GM21381 (cell line): ENCODE data around the gene TRIM67.
"Not testable (repeated sequence)": the region's sequence is repeated elsewhere in the genome, so short reads cannot be mapped to it uniquely, and the experiment has no call there.

Experiments
- ATAC-seq: cut with Tn5 transposase; IDR thresholded peaks from one replicate; pipeline ENCODE4 v1.9.1; 2021; ENCODE audit warnings: mild to moderate bottlenecking, moderate library complexity; ENCODE audit not compliant: unreplicated experiment

The TRIM67 gene

DNA sequence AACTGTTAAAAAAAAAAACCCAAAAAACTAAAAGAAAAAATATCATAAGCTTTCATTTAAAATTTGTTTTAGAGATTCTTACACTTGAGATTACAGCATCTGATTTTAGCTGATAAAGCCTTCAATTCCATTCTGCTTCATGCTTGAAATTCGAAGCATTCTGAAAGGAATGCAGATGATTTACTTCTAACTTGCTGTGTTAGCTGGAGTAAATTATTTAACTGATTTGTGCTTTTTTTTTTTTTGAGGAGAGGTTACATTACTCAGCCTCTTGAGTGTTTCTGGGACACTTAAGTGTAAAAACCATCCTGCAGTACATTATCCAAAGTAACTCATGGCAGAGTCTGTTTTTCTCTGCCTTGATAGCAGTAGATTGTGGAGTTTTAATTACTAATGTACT lies 4.5 kb upstream of the TRIM67 start:
- no peak for ATAC-seq

DNA sequence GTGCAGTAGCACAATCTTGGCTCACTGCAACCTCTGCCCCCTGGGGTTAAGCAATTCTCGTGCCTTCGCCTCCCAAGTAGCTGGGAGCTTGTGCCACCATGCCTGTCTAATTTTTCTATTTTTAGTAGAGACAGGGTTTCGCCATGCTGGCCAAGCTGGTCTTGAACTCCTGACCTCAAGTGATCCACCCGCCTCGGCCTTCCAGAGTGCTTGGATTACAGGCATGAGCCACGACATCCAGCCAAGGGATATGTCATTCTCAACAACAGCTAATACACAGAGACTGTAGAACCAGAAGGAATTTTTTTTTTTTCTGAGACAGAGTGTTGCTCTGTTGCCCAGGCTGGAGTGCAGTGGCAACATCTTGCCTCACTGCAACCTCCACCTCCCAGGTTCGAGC lies 3.7 kb upstream of the TRIM67 start:
- ATAC-seq: not testable (repeated sequence)

DNA sequence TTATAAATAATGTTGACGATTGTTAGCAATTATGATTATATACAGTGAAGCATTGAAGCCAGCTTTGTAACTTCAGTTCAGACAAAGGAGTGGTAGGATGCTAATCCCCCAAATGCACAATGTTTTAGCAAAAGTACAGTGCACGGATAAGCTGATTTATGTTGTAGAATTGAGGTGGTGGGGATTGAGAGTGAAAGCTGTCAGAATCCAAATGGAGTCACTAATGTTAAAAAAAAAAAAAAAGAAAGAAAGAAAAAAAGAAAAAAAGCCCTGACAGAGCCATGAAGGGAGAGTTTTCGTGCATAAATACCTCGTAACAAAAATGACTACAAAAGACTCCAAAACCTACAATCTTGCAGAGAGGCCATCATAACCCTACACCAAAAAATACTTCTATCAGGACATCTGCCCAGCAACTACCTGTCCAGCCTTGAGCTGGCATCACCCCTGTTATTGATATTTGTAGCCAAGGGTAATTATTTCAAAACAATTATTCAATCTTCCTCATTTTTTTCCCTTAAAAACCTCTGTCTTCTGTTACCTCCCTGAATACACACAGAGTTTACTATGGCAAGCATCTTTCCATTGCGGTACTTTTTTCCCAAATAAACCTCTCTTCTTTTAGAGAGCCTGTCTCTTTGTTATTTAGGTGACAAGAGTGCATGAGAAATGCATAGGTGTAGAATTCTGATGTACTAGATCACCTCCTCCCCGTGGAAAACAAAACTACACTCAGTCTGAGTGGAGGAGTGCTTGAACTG lies 2.5 kb upstream of the TRIM67 start:
- no peak for ATAC-seq

DNA sequence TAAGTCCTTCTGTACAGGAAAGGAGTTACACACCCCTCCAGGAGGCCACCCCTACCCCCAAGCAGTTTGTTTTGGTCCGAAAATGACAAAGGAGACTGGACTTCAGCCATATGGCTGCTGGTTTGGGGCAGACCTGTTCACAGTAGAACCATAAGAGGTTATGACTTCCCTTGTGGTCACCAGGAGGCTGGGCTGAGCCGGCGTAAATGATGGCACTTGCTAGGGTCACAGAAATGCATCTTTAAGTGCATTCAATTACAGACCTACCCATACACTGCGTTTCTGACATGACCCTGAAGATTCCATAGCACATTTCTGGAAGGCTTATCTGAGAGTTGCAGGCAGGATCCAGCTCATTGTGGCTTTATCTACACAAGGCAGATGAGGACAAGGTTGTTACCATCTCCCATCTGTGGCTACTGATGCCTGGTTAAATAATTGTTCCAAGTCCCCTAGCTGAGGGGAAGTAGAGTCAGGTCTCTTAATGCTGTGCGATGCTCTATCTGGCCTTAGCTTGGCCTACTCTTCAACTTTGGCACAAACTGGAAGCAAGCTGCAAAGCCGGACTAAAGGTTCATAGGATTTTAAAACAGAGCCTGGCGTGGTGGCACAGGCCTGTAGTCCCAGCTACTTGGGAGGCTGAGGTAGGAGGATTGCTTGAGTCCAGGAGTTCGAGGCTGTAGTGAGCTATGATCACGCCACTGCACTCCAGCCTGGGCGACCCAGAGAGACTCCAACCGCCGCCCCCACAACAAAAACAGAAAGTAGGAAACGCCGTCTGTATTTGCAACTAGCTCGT lies 1.7 kb upstream of the TRIM67 start:
- ATAC-seq: no peak

DNA sequence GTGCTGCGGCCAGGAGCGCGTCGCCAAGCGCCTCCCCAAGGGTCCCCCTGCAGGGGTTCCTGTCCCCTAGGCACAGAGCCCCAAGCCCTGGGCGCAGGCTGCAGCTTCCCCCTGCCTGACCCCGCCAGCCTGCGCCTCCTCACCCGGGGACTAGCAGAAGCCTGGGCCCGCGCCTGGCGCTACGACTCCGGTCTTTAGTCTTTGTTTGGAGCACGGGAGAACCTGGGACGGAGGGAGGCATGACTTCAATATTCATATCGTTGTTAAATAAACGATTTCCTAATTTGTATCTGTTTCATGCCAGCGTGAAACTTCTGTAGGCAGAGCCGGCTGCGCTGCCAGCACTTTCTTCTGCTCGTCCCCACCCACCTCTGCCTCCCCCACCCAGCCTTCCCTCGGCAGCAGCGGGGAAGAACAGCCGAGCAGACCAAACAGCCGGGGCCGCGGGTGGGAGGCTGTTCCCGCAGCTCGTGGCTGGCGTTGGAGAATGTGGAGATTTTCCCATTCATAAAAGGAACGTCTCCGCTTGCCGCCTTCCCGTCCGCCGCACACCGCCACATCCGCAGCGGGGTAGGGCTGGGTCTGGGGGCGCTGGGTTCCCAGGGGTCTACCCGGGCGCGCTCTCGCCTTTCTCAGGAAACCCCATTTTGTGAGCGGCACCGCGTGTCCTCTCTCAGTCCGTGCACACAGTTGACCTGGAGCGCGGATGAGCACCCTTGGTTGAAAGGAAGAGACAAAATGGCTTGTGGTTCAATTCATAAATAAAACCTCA lies 777 bp upstream of the TRIM67 start:
- ATAC-seq: no peak

DNA sequence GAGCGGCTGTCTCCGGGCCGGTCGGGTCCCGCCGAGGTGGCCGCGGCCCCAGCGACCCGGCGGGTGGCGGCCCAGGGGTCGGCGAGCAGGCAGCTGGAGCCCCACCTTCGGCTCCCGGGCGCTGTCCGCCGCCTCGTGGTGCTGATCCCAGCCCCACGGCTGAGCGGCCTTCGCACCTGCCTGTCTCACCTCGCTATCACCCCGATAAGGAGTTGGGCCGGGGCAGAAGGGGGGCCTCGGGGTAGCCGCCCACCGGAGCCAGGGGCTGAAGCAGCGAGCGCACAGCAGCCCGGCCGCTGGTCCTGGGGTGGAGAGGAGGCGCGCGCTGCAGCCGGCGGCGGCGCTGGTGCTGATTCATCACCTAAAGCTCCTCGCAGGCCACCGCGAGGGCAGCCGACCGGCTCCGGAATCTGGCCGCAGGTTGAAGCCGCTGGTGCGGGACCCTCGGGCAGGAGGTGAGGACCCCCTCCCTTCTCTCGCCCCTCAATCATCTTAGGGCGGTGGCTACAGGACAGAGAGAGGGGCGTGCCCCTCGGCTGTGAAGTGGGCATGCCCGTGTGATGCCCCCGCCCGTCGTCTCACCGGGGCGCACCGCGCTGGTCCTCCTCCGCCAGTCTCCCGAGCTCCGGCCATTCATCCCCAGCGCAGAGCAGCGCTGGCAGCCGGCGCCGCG lies 575 bp downstream of the TRIM67 start:
- no peak for ATAC-seq

DNA sequence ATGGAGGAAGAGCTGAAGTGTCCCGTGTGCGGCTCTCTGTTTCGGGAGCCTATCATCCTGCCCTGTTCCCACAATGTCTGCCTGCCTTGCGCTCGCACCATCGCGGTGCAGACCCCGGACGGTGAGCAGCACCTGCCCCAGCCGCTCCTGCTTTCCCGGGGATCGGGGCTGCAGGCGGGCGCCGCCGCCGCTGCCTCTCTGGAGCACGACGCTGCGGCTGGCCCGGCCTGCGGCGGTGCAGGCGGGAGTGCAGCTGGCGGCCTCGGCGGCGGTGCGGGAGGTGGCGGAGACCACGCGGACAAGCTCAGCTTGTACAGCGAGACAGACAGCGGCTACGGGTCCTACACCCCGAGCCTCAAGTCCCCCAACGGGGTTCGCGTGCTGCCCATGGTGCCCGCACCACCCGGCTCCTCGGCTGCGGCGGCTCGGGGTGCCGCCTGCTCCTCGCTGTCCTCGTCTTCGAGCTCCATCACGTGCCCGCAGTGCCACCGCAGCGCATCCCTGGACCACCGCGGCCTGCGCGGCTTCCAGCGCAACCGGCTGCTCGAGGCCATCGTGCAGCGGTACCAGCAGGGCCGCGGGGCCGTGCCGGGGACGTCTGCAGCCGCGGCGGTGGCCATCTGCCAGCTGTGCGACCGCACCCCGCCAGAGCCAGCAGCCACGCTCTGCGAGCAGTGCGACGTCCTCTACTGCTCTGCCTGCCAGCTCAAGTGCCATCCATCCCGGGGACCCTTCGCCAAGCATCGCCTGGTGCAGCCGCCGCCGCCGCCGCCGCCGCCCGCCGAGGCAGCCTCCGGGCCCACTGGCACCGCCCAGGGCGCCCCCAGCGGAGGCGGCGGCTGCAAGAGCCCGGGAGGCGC lies 1.3 kb downstream of the TRIM67 start:
- ATAC-seq: no peak

DNA sequence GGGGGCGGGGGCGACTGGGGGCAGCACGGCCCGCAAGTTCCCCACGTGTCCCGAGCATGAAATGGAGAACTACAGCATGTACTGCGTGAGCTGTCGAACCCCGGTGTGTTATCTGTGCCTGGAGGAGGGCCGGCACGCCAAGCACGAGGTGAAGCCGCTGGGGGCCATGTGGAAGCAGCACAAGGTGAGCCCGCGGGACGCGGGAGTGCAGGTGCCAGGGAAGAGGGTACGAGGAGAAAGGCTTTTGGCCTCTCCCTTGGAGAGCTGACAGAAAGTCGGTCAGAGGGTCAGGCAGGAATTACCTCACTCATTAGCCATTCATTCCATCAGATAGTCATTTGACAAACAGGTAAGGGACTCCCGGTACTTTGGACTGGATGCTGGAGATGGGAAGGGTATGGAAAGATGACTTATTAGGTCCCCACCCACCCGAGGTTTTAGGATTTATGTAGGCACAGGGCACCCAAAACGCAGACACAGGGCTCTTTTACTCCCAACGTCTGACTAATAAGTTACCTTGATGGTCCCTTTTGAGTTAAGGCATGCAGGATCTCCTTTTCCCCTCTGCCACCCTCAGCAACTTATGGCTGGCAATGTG lies 2.1 kb downstream of the TRIM67 start:
- no peak for ATAC-seq

DNA sequence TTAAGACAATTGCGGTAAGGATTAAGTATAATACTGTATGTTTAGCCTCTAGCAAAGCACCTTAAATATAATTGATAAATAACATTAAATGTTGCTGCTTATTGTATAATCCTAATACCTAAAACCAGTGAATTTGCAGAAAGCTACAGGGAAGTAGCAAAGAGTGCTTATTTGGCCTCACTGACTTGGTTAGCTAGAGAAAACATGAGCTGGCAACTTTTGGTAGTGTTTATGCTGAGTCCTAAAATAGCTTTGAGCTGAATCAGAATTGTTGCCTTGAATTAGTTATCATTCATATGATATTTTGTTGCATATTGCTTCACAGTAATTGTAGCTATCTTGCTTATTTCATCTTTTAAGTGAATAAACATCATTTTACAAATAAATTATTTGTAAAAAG lies 3.5 kb downstream of the TRIM67 start:
- no peak for ATAC-seq

DNA sequence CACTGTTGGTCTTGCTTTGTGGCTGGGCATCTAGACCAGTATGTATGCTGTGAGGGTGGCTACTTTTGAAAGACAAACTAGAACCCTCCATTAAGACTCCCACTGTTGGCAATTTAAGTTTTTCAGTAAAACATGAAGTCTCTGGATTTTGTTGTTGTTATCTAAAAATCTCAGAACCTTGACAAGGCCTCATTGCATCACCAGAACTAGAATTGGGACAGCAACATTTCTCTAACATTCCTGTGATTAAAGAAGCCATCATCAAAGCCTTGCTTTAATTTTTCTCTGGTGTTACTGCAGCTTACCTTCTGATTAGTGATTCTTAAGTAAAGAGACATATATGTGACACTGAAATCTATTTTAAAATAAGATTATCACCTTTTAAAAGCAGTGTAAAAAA lies 4.5 kb downstream of the TRIM67 start:
- ATAC-seq: no peak

DNA sequence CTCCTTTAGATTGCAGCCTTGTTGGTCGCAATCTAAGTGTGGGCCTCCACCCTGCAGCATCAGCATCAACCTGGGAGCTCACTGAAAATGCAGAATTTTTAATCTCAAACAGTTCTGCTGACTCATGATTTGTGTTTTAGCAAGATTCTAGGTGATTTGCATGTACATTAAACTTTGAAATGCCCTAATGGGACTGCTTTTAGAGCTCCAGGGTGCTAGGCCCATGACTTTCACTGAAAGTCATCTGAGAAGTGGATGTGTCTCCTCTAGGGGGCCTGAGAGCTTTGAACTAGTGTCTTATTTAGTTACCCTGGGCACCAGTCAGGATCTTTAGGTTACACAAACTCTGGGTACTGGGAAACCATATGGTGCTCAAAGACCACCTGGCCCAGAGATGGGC lies 9.0 kb downstream of the TRIM67 start:
- no peak for ATAC-seq

DNA sequence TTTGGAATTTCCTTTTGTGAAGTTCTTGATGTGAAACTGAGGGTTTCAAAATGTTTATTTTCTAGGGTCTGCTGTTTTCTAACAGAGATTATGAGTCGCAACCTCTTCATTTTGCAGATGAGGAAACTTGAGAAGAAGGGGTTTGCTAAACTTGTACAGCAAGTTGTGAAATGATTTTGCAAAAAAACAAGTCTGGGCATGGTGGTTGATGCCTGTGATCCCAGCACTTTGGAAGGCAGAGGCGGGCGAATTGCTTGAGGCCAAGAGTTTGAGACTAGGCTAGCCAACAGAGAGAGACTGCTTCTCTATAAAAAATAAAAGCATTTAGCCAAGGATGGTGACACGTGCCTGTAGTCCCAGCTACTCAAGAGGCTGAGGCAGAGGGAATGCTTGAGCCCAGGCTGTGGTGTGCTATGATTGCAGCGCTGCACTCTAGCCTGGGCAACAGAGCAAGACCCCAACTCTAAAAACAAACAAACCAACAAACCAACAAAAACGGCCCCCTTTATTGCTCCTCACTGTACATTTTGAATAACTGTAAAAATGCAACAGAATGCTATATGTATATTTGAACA lies 9.9 kb downstream of the TRIM67 start:
- no peak for ATAC-seq

DNA sequence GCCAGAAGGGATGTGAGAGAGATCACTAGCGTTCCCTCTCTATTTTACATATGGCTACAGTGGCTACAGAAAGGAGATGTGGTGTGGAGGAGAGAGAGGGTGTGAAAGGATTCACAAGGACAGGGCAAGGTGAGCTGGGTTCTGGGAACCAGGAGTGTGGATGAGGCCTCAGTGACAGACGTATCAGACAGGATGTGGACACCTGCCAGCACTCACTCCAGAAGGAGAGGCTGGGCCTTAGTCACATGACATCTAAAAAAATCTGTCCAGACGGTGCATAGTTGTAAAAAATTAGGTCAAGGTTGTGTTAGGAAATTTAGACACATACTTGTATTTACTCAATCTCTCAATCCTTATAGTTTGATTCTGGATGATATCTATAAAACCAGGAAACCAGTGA lies 10.6 kb downstream of the TRIM67 start:
- no peak for ATAC-seq

DNA sequence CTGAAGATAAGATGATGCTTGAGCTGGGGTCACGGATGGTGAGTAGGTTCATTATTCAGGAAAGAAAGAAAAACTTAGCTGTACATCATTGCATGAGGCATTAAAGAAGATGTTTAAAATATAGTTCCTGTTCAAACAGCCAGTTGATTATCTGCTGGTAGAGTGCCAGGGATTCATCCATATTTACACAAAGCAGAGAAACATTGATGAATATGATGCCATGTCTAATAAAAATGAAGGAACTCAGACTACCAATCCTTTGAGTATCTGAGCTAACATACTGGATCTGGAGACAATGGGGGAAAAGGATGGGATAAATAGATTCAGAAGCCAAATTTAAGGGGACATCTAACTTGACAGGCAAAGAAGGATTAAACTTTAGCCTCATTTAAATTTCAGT lies 14.6 kb downstream of the TRIM67 start:
- ATAC-seq: no peak

DNA sequence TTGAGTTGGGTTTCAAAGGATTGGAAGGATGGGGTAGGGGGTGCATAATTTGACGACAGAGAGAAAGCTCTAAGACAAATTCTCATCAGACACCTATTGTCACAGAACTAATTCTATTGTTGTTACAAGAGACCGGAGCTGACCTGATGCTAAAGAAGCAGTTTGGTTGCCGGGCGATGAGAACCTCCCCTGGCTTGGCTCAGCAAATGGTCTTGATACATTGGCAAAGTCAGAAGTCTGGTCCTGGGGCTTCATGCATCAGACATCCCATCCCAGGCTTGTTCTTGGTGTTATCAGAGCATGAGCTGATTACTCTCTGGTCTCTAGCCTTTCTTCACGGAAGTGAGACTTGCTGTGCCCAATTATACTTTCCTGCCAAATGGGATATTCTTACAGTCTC lies 15.4 kb downstream of the TRIM67 start:
- ATAC-seq: no peak

DNA sequence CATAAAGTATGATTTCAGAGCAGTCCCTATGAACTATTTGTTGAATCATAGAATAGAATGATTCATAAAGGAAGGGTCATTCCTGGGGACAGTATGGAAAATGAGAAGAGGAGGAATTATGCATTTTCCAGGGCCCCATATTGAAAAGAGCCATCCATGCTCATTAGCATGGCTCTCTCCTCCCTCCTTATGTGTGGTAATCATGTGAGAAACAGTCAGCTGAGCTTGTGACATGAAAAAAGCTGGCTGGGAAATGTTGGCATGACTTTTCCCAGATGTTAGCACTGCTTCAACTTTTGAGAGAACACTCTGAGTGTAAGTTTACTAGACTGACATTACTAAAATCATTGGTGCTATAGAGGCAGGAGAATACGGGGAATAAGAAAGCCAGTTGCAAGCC lies 16.1 kb downstream of the TRIM67 start:
- no peak for ATAC-seq

DNA sequence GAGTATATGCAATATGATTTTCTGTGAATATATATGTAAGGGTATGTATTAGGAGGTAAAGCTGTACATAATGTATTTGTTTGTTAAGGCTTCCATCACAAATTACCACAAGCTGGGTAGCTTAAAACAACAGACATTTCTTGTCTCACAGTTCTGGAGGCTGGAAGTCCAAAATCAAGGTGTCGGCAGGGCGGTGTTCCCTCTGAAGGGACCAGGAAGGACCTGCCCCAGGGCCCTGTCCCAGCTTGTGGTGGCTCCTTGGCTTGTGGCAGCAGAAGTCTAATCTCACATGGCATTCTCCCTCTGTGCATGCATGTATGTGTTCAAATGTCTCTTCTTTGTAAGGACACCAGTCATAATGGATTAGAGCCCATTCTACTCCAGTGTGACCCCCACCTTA lies 17.1 kb downstream of the TRIM67 start:
- no peak for ATAC-seq

DNA sequence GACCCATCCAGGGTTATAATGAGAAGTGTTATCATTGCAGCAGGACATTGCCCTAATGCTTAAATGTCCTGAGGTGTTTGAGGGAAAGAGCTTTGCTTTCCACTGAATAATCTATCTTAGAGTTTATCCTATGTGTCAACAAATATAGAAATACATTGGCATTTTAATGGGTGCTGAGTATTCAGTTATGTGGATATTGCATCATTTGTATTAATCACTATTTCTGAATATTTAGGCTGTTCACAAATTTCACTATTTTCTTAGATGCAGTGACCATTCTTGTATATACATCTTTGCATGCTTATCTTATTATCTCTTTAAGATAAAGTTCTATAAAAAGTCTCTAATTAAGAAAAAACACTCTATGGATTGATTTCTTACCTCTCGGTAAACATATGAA lies 18.2 kb downstream of the TRIM67 start:
- no peak for ATAC-seq

DNA sequence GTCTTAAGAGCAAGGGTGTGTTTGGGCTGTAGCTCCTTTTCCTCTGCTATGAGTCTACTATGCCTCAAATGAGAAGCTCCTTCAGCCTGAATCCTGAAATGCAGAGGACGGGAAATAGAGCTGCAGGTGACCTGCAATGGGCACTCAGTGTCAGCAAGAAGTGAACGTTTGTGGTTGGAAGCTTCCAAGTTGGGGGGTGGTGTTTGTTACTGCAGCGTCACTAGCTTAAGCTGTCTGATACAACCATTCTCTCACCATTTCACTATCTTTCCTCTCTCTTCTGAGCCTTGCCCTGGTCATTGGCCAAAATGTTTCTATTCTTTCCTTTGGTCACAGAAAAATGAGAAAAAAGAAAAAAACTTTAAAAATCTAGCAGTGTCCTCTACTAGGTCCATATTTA lies 19.4 kb downstream of the TRIM67 start:
- ATAC-seq: no peak

DNA sequence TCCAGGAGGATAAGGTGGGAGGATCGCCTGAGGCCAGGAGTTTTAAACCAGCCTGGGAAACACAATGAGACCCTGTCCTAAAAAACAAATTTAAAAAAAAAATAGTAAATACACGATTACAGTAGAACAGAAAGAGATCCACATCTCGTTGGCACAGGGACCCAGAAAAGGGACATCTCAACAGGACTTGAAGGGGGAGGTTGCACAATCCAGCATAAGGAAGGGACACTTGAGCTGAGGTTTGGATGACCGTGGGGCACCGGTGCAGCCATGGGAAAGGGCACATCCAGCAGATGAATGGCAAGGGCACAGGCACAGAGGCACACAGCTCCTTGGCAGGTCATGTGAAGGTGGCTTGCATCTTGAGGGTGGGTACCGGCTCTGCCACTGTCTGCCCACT lies 20.5 kb downstream of the TRIM67 start:
- ATAC-seq: no peak
